ENCODE data around the gene SLC12A3. TPM values are rescaled to one million over a fixed set of nuclear protein-coding genes. Genes with fewer than 3 reads are reported as not detected.
"Not testable (repeated sequence)": the region's sequence is repeated elsewhere in the genome, so short reads cannot be mapped to it uniquely, and the experiment has no call there.

The SLC12A3 gene
- total RNA-seq, 1 donor from 2014 or later: not detected

- H3K36me3 Mint-ChIP-seq (ENCODE audit: low read depth): peaks cover under 1% of the 10 kb centered on the region
- H3K4me1 Mint-ChIP-seq (ENCODE audit: low read depth): peaks cover 39% of the 10 kb centered on the region
- no peak for DNase-seq (ENCODE audit: low spot score)
- H3K4me3 Mint-ChIP-seq: no peak overlapping the region
- H3K27me3 Mint-ChIP-seq (ENCODE audit: insufficient read depth): no peaks in the 10 kb centered on the region
- no peak overlapping the region for H3K27ac Mint-ChIP-seq
- intact Hi-C loops (cut with micrococcal nuclease): loop anchor here (2.0 to 10.0 kb wide), 3 partner anchors 51 to 288 kb away; no protein-coding TSS in a partner anchor
- no peaks in the 10 kb centered on the region for H3K9me3 Mint-ChIP-seq
These were observed 521 bp downstream of the SLC12A3 start for GRCh38 chr16:56865394-56866062.

DNA sequence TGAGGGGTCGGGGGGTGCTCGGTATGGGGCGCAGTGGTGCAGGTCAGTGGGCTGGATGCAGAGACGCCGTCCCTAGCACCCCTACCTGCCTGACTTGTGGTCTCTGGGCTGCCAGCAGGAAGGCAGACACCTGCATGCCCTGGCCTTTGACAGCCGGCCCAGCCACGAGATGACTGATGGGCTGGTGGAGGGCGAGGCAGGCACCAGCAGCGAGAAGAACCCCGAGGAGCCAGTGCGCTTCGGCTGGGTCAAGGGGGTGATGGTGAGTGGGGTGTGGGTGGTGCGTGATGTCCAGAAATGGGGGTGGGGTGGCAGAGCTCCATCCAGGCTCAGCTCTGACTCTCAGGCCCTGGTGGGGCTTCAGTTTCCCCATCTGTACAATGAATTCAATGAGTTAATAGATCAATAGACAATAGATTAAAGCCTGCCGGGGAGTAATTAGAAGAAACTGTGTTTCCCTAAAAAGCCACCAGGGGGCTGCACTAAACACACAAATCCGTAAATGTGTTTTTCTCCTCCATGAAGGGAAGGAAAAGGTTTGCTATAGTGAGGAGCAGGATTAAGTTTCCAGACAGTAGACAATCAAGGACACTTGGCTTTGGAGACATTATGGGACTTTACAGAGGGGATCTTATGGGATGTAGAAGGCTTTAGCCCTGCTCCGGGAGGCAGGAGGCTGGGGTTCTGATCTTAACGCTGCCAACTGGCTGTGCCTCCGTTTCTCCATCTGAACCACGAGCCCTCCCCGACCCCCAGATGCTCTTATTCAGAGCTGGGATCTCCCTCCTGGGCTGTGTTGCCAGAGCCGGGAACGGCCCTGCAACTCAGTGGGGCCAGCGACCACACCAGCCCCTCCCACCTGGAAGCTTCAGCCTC, 2.2 kb downstream of the SLC12A3 start:
- Mint-ChIP-seq H3K4me3 (no peak overlapping the region), H3K27me3 (ENCODE audit: insufficient read depth) (no peaks in the 10 kb centered on the region), H3K9me3 (no peaks in the 10 kb centered on the region), H3K27ac (no peak overlapping the region), H3K4me1 (ENCODE audit: low read depth) (peaks cover 22% of the 10 kb centered on the region), H3K36me3 (ENCODE audit: low read depth) (no peaks in the 10 kb centered on the region)
- intact Hi-C loops (cut with micrococcal nuclease): loop anchor here (1.0 to 10.0 kb wide), 4 partner anchors 50 to 290 kb away; no protein-coding TSS in a partner anchor
- DNase-seq (ENCODE audit: low spot score): peak; percentile 24

DNA sequence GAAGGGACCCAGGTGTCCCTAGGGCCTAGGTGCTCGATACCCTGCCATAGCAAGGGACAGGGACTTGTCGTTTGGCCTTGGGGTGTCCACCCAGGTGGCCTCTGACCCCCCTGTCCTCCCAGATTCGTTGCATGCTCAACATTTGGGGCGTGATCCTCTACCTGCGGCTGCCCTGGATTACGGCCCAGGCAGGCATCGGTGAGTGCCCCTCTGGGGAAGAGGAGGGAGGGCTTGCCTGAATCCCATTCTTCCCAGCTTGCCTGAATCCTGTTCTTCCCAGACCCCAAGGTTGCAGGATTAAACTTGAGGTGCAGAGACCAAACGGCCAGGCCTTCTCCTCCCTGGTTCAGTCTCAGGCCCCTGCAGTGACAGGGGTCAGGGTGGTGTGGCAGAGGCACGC, 3.2 kb downstream of the SLC12A3 start:
- no peak for DNase-seq (ENCODE audit: low spot score)
- Mint-ChIP-seq H3K4me1 (ENCODE audit: low read depth) (peaks cover 13% of the 10 kb centered on the region), H3K27ac (no peak overlapping the region), H3K27me3 (ENCODE audit: insufficient read depth) (no peaks in the 10 kb centered on the region), H3K36me3 (ENCODE audit: low read depth) (no peaks in the 10 kb centered on the region), H3K9me3 (no peaks in the 10 kb centered on the region), H3K4me3 (no peak overlapping the region)
- intact Hi-C loops (cut with micrococcal nuclease): loop anchor here (5.0 to 10.0 kb wide), 2 partner anchors 177 to 291 kb away; no protein-coding TSS in a partner anchor

DNA sequence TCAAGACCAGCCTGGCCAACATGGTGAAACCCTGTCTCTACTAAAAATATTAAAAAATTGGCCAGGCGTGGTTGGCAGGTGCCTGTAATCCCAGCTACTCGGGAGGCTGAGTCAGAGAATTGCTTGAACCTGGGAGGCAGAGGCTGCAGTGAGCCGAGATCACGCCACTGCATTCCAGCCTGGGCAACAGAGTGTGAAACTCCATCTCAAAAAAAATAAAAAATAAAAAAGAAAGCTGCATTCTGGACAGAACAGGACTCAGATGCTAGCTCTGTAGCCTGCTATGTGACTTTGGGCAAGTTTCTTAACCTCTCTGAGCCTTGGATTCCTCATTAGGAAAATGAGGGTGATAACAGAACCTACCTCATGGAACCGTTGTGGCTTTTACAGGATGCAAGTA, 3.8 kb downstream of the SLC12A3 start:
- H3K4me3 Mint-ChIP-seq; H3K27me3 Mint-ChIP-seq (ENCODE audit: insufficient read depth); DNase-seq (ENCODE audit: low spot score); H3K4me1 Mint-ChIP-seq (ENCODE audit: low read depth); H3K36me3 Mint-ChIP-seq (ENCODE audit: low read depth); H3K27ac Mint-ChIP-seq; H3K9me3 Mint-ChIP-seq: not testable (repeated sequence)
- intact Hi-C loops (cut with micrococcal nuclease): loop anchor here (5.0 to 10.0 kb wide), 2 partner anchors 176 to 291 kb away; no protein-coding TSS in a partner anchor

GRCh38 chr16:56869513-56870275, 4.7 kb downstream of the SLC12A3 start:
- Mint-ChIP-seq H3K27me3 (ENCODE audit: insufficient read depth) (no peaks in the 10 kb centered on the region), H3K9me3 (no peaks in the 10 kb centered on the region), H3K4me3 (no peak overlapping the region), H3K36me3 (ENCODE audit: low read depth) (no peaks in the 10 kb centered on the region), H3K27ac (no peak overlapping the region), H3K4me1 (ENCODE audit: low read depth) (peaks cover 7% of the 10 kb centered on the region)
- DNase-seq (ENCODE audit: low spot score): no peak
- intact Hi-C loops (cut with micrococcal nuclease): loop anchor here (5.0 to 10.0 kb wide), 2 partner anchors 175 to 292 kb away; no protein-coding TSS in a partner anchor

GRCh38 chr16:56870276-56870888, 5.4 kb downstream of the SLC12A3 start:
- Mint-ChIP-seq H3K27ac (no peak overlapping the region), H3K36me3 (ENCODE audit: low read depth) (no peaks in the 10 kb centered on the region), H3K27me3 (ENCODE audit: insufficient read depth) (no peaks in the 10 kb centered on the region), H3K4me1 (ENCODE audit: low read depth) (peaks cover 7% of the 10 kb centered on the region), H3K9me3 (no peaks in the 10 kb centered on the region), H3K4me3 (no peak overlapping the region)
- no peak for DNase-seq (ENCODE audit: low spot score)
- intact Hi-C loops (cut with micrococcal nuclease): no loop called here

DNA sequence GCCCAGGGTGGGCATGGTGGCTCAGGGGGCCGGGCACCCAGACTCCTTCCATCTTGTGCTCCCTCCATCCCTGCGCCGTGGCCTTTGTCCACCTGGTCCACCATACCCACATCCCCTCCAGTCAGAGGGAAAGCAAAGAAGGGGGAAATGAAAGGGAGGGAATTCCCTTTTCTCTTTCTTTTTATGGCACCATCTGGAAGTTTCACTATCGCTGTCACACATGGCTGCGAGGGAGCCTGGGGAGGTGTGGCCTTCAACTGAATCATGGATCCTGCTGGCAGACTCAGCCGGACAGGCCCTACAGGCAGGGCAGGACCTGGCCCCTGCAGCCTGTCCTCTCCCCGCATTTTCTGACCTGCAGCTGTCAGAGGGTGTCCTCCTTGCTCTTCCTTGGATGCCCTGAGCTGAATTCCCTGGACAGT, 6.2 kb downstream of the SLC12A3 start:
- no peaks in the 10 kb centered on the region for H3K36me3 Mint-ChIP-seq (ENCODE audit: low read depth)
- intact Hi-C loops (cut with micrococcal nuclease): loop anchor here (1.0 kb wide), 1 partner anchor 74 kb away; no protein-coding TSS in a partner anchor
- no peak for DNase-seq (ENCODE audit: low spot score)
- H3K27me3 Mint-ChIP-seq (ENCODE audit: insufficient read depth): peaks cover 2% of the 10 kb centered on the region
- no peak overlapping the region for H3K27ac Mint-ChIP-seq
- H3K4me1 Mint-ChIP-seq (ENCODE audit: low read depth): peaks cover 7% of the 10 kb centered on the region
- H3K4me3 Mint-ChIP-seq: no peak overlapping the region
- H3K9me3 Mint-ChIP-seq: no peaks in the 10 kb centered on the region

DNA sequence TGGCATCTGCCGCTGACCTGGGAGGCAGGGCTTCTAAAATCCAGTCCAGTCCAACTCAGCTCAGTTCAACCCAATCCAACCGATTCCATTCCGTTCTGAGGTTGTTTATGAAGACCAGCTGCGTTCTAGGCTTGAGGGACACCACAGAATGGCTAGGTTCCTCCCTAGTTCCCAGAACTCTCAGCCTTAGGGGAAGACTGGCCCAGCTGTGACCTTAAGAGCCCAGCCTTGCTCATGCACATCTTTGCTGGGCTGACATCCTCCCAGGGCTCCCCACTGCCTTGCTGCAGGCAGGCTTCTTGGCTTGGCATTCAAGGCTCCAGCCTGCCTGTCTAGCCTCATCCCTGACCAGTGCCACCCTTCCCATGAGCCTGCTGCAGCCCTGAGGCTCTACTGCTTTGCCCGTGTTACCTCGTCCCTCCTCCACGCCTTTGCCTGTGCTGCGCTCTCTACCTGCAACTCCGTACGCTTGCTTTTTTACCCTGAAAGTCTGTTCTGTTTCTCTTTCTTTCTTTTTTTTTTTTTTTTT, 7.9 kb downstream of the SLC12A3 start:
- Mint-ChIP-seq H3K4me1 (ENCODE audit: low read depth) (no peaks in the 10 kb centered on the region), H3K9me3 (no peaks in the 10 kb centered on the region), H3K36me3 (ENCODE audit: low read depth) (no peaks in the 10 kb centered on the region), H3K27ac (no peak overlapping the region), H3K4me3 (no peak overlapping the region), H3K27me3 (ENCODE audit: insufficient read depth) (peaks cover 2% of the 10 kb centered on the region)
- DNase-seq (ENCODE audit: low spot score): no peak
- intact Hi-C loops (cut with micrococcal nuclease): no loop called here

DNA sequence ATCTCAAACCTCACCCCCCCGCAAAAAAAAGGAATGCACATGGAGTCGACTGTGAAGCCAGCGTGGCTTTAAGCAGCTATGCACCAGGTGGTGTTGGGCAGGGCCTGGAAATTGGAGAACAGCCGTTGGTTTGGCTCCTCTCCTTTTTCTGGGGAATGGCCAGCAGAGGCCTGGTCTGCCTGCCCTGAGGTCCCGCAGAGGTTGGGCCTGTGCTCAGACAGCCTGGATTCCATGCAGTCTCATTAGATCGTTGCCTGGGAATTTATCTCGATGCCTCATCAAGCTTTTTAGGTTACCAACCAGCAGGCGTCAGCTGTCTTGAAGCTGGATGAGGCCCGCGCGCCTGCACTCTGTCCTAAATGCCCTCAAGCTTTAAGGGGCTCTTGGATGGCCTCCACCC, 9.8 kb downstream of the SLC12A3 start:
- no peak overlapping the region for H3K27ac Mint-ChIP-seq

GRCh38 chr16:56876048-56876447, 11.0 kb downstream of the SLC12A3 start:
- no peaks in the 10 kb centered on the region for H3K9me3 Mint-ChIP-seq
- no peak overlapping the region for H3K4me3 Mint-ChIP-seq
- no peaks in the 10 kb centered on the region for H3K4me1 Mint-ChIP-seq (ENCODE audit: low read depth)

More for the DNA sequence above, 9.8 kb downstream of the SLC12A3 start:
- Mint-ChIP-seq H3K27me3 (ENCODE audit: insufficient read depth) (peaks cover 3% of the 10 kb centered on the region), H3K9me3 (no peaks in the 10 kb centered on the region), H3K4me3 (no peak overlapping the region), H3K36me3 (ENCODE audit: low read depth) (no peaks in the 10 kb centered on the region), H3K4me1 (ENCODE audit: low read depth) (no peaks in the 10 kb centered on the region)
- intact Hi-C loops (cut with micrococcal nuclease): no loop called here
- no peak for DNase-seq (ENCODE audit: low spot score)

DNA sequence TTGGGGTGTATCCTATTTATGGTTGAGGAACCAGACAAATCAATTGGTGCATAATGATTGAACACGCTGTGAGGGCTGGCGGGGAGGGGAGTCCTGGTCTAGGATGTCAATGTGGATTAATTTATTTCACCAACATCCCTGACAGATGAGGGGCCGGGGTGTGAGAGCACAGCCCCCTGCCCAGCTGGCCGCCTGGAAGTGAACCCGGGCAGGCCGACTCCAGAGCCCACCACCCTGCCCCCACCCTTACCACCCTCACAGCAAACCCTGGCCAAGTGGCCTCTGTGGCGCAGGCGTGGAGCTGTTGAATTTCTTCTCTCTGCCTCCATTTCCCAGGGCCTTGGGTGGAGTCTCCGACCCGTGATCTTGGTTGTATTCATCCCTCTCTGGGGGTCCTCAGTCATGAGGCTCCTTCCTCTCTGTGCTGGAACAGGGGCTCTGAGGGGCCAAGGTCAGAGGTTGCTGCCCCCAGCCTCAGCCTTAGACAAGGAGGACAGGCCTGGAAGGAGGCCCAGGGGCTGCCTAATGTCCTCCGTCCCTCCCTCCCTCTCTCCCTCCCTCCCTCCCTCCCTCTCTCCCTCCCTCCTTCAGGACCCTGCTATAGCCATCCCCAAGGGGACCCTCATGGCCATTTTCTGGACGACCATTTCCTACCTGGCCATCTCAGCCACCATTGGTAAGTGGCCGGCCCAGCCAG, 12.6 kb downstream of the SLC12A3 start:
- no peak for DNase-seq (ENCODE audit: low spot score)
- H3K4me3 Mint-ChIP-seq: no peak overlapping the region
- intact Hi-C loops (cut with micrococcal nuclease): no loop called here
- peaks cover 3% of the 10 kb centered on the region for H3K27me3 Mint-ChIP-seq (ENCODE audit: insufficient read depth)
- no peaks in the 10 kb centered on the region for H3K36me3 Mint-ChIP-seq (ENCODE audit: low read depth)
- H3K4me1 Mint-ChIP-seq (ENCODE audit: low read depth): no peaks in the 10 kb centered on the region
- H3K27ac Mint-ChIP-seq: no peak overlapping the region
- no peaks in the 10 kb centered on the region for H3K9me3 Mint-ChIP-seq

More at GRCh38 chr16:56876048-56876447, 11.0 kb downstream of the SLC12A3 start:
- intact Hi-C loops (cut with micrococcal nuclease): no loop called here
- Mint-ChIP-seq H3K27me3 (ENCODE audit: insufficient read depth) (peaks cover 3% of the 10 kb centered on the region), H3K27ac (no peak overlapping the region), H3K36me3 (ENCODE audit: low read depth) (no peaks in the 10 kb centered on the region)
- DNase-seq (ENCODE audit: low spot score): no peak
